Measurements from ENCODE around the gene SPDYE3.
"Not testable (repeated sequence)": the region's sequence is repeated elsewhere in the genome, so short reads cannot be mapped to it uniquely, and the experiment has no call there.

SPDYE3 gene

DNA sequence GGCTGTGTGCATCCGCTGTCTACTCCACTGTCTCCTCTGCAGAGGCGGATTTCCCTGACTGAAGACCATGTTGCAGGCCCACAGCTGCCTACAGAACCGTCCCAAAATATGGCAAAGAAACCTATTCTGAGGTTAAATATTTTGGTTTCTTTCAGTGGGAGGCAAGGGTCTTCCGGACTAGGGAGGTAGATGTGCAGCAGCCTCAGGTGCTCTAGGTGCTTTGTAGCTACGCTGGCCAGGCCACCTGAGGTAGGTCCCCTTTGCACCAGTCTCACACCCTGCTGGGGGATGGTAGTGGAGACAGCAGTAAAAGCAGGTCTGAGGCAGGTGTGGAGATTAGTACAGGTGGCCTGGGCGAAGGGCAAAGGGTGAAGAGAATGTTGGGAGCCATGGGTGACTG is 42.3 kb downstream of the SPDYE3 start:
- no peak overlapping the region for H3K4me3 ChIP-seq (ENCODE audit: low read depth, low read length)
- TF ChIP-seq, protein P1, sequence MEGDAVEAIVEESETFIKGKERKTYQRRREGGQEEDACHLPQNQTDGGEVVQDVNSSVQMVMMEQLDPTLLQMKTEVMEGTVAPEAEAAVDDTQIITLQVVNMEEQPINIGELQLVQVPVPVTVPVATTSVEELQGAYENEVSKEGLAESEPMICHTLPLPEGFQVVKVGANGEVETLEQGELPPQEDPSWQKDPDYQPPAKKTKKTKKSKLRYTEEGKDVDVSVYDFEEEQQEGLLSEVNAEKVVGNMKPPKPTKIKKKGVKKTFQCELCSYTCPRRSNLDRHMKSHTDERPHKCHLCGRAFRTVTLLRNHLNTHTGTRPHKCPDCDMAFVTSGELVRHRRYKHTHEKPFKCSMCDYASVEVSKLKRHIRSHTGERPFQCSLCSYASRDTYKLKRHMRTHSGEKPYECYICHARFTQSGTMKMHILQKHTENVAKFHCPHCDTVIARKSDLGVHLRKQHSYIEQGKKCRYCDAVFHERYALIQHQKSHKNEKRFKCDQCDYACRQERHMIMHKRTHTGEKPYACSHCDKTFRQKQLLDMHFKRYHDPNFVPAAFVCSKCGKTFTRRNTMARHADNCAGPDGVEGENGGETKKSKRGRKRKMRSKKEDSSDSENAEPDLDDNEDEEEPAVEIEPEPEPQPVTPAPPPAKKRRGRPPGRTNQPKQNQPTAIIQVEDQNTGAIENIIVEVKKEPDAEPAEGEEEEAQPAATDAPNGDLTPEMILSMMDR (IDR thresholded peaks at IDR 0.05; ENCODE audit: borderline replicate concordance, insufficient read depth, low read depth, low read length) = no peak

DNA sequence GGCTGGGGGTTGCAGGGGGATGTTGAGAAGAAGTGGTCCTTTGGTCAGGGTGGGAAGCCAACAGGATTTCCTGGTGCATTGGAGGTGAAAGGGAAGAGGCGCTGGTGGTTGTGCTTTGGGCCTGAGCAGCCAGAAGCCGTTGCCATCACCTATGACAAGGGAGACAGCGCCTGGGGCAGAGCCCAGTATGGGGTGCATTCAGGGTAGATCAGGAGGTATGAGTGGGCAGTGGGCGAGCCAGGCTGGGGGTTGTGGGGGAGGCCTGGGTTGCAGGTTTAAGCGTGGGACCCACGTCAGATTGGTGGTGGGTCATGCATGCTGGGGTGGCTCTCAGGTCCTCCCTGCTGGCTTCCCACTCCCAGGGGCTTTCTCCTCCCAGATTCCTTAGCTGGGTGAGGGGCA is 44.2 kb downstream of the SPDYE3 start:
- TF ChIP-seq, protein P1 (IDR thresholded peaks at IDR 0.05; ENCODE audit: borderline replicate concordance, insufficient read depth, low read depth, low read length) = no peak
- H3K4me3 ChIP-seq (ENCODE audit: low read depth, low read length) = no peak overlapping the region

DNA sequence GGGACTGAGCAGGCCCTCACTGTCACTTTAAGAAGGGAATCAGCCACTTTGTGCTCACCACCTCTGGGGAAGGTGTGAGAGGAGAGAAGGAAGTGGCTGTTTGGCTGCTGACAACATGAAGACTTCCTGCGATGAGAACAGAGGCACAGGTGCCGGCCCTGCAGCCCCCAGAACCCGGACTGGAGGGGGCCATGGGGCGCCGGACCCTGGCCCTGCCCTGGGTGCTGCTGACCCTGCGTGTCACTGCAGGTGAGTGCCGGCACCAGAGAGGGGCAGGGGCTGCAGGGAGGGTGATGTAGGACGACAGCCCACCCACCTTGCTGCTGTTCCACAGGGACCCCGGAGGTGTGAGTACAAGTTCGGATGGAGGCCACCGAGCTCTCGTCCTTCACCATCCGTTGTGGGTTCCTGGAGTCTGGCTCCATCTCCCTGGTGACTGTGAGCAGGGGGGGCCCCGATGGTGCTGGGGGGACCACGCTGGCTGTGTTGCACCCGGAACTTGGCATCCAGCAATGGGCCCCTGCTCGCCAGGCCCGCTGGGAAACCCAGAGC is 44.8 kb downstream of the SPDYE3 start:
- not testable (repeated sequence) for H3K4me3 ChIP-seq (ENCODE audit: low read depth, low read length)

DNA sequence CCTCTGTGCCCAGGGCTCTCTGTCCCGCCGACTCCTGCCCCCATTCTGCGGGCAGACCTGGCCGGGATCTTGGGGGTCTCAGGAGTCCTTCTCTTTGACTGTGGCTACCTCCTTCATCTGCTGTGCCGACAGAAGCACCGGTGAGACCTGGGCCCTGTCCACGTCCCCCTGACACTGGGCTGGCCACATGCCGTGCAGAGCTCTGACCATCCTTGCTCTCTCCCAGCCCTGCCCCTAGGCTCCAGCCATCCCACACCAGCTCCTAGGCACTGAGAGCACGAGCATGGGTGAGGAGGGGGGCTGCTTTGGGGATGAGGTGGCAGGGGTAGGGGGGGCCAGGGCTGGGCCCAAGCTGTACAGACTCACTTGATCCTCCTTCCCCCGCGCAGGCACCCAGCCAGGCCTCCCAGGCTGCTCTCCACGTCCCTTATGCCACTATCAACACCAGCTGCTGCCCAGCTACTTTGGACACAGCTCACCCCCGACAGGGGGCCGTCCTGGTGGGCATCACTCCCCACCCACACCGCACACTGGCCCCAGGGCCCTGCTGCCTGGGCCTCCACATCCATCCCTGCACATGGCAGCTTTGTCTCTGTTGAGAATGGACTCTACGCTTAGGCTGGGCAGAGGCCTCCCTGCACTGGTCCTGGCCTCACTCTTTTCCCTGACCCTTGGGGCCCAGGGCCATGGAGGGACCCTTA is 45.6 kb downstream of the SPDYE3 start:
- TF ChIP-seq, protein P1 (IDR thresholded peaks at IDR 0.05; ENCODE audit: borderline replicate concordance, insufficient read depth, low read depth, low read length) = no peak
- H3K4me3 ChIP-seq (ENCODE audit: low read depth, low read length) = no peak overlapping the region

DNA sequence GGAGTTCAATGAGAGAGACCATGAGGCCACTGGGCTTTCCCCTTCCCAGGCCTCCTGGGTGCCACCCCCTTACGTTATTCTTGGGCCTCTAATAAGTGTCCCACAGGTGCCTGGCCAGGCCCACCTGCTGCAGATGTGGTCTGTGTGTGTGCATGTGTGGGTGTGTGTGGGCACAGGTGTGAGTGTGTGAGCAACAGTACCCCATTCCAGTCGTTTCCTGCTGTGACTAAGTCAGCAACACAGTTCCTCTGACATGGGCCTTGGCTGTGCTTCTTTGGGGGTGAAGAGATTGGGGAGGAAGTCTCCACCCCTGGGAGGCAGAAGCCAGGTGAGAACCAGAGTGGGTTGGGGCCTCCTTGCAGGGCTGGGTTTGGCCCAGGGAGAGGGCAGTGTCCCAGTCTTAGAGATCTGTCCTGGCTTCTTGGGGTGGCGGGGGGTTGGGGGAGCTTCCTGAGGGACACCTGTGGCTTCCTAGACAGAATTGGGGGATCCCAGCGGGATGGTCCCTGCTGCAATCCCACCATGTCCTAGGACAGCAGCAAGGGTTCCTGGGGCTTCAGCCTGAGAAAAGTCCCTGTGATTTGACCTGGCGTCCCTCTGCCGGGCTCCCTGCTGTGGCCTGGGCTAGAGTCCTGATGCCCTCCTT is 46.3 kb downstream of the SPDYE3 start:
- TF ChIP-seq, protein P1 (IDR thresholded peaks at IDR 0.05; ENCODE audit: borderline replicate concordance, insufficient read depth, low read depth, low read length) = no peak
- no peak overlapping the region for H3K4me3 ChIP-seq (ENCODE audit: low read depth, low read length)

DNA sequence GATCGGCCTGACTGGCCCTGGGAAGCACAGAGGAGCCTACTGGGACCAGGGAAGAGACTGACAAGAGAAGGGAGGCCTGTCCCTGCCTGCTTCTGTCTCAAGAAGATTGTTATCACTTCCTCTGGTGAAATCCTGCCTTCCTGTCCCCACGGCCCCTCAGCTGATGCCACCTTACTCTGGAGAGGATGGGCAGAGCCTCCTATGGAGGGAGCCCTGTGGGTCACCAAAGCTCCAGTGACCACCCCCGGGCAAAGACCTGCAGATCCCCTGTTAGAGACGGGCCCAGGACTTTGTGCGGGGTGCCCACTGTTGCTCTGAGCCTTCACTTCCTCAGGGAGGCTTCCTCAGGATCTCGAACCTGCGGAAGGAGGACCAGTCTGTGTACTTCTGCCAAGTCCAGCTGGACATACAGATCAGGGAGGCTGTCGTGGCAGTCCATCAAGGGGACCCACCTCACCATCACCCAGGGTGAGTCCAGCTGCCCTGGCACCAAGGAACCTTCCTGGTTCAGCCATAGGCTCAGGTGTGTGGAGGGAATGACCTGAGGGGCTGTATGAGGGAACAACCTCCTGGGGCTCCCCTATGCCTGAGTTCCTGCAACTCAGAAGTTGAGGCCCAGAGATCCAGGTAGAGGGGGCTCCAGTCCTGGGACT is 49.0 kb downstream of the SPDYE3 start:
- TF ChIP-seq, protein P1 (IDR thresholded peaks at IDR 0.05; ENCODE audit: borderline replicate concordance, insufficient read depth, low read depth, low read length) = no peak
- no peak overlapping the region for H3K4me3 ChIP-seq (ENCODE audit: low read depth, low read length)

DNA sequence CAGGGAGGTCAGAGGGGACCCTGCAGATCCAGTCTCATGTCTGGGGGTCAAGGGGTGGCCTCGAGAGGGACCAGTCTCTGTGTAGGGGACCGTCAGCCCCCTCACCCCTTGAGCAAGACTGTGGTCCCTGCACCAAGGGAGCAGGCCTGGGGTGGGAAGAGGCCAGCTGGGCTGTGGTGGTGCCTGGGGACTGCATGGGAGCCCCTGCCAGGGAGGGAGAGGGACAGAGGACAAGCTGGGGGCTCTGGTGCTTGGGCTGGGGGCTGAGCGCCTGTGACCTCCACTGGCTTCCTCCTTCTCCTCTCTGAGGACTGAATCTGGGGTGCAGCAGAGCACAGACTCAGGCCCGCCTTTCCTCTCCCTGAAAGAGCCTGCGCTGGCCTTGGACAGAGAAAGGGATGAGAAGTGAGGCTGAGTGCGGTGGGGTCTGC is 49.6 kb downstream of the SPDYE3 start:
- TF ChIP-seq, protein P1 (IDR thresholded peaks at IDR 0.05; ENCODE audit: borderline replicate concordance, insufficient read depth, low read depth, low read length) = no peak
- no peak overlapping the region for H3K4me3 ChIP-seq (ENCODE audit: low read depth, low read length)
